HG03039 (cell line): ENCODE results near the gene SAP30BP.

Experiments
- ATAC-seq: cut with Tn5 transposase; IDR thresholded peaks from one replicate; pipeline ENCODE4 v1.9.1; 2021; ENCODE audit warnings: mild to moderate bottlenecking, moderate library complexity; ENCODE audit not compliant: unreplicated experiment

The SAP30BP gene

DNA sequence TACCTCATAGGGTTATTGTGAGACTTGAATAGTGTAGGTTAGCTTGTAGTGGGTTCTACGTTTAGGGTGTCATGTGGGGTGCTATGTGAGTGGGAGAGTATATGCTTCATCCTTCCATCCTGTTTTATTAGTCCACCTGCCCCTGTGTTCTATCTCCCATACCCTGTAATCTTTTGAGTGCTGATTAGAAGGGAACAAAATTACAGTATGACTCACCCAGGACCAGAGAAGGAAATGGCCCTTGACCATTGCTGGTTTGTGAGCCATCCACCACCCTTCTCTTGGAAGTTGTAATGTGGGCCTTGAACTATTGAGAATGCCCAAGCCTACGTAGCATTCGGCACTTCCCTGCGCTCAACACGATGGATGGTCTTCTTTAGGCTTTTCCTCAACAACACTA lies 17.1 kb downstream of the SAP30BP start:
- no peak for ATAC-seq

DNA sequence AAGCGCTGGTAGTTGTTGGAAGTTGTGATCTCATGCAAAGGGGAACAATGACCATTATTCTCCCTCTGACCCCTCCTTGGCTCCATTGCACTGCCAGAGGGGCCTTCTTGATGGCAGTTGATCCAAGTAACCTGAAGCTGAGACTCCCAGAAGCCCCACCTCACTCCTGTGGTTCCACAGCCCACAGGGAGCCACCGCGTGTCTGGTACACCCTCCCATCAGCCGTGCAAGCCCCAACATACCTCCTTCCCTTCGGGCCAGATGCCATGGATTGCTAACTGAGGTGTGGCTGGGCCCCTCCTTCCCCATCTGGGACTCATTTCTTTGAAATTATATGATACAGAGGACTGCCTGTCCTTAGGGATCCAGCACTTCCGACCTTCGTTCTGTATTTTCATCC lies 17.8 kb downstream of the SAP30BP start:
- ATAC-seq = no peak

DNA sequence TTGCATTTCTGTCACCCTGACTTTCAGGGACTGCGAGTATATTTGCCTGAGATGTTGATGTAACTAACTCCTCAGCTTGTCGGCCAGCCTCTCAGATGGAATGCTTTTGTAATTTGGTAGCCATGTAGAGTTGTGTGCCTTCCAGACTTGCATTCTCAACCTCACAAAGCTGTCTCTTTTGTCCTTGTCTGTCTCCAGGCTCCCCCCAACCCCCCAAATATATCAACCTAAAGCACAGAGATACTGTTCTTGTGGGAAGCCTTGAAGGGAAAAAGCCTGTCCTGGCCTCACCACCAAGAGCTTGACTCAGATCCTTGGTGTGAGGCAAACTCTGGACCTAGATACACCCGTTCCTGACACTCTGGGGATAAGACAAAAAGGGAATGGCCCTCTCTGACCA lies 18.4 kb downstream of the SAP30BP start:
- no peak for ATAC-seq

DNA sequence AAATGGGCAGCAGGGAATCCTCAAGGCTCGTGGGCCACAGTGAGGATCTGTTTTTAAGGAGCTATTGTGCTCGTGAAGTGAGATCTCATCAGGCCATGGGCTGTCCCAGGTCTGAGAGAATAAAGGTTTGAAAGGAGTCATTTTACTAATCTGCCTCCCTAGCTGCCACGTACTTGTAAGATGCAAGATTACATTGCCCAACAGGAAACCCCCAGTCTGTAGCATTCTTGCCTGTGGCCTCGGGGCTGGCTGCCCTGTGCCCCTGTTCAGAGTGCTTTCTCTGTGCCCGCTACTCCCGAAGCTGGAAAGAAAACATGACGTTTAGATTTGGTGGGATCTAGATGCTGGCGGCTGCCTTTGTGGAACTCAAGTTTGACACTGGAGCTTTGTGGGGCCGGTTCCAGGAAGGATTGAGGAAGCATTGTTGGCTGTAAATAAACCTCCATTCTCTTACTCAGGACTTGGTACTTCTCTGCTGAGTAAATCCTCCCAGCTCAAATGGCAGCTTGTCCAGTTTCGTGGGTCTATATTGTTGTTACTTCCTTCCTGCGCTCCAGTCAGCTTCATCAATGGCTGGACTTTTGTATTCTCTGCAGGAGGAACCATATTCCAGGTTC lies 21.2 kb downstream of the SAP30BP start:
- no peak for ATAC-seq

DNA sequence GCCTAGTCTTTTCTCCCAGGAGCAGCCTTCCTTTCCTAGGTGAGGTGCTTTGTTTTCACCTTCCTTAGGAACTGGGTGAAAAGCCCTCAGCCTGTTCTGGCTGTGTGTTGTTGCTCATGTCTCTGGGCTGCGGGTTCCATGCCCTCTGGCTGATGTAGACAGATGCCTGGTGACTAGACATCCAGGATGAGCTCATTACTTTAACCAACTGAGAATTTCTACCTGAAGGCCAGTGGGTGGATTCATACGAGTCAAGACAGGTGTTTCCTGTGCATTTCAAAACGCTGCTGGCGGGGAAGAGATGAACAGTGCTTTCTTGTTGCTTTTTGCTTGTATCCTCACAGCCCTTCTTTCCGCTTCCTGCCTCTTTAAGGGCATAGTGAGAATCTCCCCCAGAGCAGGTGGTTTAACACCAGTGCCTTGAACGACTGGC lies 22.3 kb downstream of the SAP30BP start:
- ATAC-seq = no peak

DNA sequence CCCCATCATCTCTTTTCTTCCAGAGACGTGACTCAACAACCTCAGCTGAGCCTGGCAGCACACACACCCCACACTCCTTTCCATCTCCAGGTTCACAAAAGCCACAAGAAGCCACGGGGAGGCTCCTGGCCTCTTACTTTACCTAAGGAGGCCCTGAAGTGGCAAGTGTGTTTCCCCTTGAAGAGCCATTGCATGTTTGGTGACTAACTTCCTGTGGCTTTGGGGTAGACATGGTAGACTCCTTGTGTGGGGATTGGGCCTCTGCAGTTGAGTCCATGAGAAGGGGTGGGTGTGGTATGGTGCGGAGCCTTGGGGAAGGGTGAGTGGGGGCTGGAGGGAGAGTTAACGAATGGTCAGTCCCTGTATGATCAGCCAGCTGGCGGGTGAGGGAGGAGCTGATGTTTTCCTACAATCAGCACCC lies 24.2 kb downstream of the SAP30BP start:
- ATAC-seq = no peak

DNA sequence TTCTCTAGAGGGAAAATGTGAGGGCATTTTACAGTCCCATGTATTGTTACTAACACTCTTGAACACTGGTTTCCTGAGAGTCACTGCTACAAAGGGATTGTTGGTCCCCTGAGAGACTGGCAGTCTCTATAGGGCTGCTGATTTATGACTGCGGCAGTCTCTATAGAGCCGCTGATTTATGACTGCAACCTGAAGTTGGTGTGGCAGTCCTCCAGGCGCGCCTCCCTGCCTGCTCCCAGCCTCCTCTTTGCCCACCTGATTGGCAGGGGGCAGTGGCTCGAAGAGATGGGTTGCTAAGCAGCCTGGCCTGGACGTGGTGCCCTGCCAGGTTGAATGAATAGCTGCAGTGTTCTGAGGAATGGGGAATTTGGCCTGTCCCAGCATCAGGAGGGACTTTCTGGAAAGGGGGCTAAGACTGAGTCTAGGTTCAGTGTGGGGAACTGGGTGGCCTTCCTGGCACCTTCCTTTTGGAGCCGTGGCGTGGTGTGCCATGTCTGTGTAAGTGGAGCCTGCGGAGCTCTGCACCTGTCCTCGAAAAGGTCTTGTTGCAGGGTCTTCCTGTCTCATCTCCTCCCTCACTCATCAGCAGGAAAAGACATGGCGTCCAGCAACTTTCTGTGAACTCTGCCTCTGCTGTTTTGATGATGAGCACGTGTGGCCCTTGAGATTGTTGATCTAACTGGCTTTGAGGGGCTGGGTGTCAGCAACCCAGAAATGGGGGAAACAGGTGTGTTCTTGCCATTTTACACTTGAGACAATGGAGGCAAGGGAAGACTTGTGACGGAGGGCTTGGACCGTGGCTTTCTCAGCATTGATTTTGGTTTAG lies 24.9 kb downstream of the SAP30BP start:
- no peak for ATAC-seq

DNA sequence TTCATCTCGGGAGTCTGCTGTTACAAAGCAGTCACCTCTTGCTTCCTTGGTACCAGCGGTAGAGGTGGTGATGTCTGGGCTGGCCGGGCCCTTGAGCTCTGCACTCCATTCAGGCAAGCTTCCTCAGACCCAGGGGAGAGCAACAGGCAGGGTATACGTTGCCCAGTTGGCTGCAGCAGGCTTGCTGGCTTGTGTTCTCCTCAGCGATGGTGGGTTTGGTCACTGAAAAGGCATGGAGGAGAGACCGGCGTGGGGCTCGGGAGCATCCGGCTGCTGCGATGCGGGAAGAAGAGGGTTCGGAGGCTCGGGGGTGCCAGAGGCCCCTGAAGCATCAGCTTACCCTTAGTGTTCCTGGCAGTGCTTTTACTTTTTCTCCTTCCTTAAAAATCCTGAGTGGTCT lies 25.8 kb downstream of the SAP30BP start:
- no peak for ATAC-seq

DNA sequence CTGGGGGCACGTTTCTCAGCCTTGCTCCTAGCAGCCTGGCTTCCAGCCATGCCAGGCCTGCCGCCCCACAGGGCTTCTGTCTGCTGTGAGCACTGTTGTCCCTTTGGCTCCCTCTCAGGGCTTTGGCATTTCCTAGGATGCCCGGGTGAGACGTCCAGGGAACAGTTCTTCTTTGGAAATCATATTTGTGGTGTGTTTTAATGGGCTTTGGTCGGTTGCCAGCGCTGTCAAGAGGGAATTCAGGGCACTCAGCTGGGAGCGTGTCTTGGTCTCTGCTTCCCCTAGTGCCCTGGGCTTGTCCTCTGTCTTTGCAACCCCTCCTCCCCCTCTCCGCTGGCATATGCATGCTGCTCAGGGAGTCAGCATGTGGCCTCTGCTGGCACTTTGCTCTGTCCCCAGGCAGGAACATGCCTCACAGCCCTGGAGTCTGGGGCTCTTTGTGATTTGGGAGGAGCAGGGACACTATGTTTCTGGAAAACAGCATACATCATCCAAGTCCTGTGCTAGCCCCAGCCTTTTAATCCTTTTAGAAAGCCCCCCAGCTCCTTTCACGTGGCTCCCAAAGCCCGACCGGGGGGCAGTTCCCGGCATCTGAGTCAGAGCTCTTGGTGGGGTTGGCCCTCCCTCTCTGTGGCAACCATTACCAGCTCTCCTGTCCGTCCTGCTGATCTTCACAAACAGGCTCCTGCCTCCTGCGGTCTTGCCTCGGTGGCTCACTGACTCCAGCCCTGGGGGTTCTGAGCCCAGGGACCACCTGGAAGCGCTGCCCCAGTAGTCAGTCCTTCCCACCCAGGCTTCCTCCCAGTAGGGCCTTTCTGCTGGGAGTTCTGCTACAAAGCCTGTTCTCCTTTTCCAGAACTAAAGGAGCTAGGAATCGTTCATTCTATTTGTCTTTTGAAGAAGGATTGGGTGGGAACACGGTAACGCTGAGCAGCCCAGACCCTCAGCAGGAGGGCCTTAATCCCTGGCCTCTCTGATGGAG lies 26.7 kb downstream of the SAP30BP start:
- ATAC-seq = no peak

DNA sequence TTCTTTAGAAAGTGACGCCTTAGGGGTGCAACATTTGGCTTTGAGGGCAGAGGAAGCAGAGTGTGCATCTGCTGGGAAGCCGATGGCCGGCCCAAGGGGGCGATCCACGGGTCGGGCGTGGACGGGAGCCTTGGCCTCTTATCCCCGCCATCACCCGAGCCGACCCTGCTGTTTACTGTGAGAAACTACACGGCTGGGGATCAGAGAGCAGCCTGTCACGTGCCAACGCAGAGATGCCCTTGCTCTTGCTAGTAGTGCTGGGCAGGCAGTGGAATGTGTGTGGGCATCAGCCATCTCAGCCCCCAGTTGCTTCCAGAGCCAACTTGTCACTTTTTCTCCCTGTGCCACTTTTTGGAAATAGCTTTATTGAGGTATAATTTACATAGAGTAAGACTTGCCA lies 27.4 kb downstream of the SAP30BP start:
- ATAC-seq = no peak

DNA sequence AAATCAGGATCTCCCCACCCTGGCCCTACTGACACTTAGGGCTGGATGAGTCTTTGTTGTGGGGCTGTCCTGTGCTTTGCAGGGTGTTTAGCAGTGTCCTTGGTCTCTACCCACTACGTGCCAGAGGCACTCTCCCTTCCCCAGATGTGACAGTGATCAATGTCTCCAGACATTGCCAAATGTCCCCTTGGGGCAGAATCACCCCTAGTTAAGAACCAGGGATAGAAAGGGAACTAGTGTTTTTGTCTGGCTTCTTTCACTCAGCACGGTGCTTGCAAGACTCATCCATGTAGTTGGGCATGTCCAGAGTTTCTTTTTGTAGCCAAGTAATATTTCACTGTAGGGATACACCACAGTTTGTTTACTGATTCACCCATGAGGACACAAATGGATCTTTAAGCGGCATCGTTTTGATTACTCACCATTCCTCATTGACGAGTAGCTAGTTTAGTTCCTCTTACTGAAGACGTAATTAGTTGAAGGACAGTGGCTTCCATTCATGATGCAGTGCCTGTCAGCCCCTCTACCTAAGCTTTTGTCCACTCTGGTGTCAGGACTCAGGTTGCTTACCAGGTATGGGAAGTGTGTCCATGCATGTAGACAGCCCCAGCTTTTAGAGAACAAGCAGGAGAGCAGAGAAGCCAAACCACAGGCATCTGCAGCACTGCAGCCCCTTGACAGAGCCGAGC lies 28.1 kb downstream of the SAP30BP start:
- no peak for ATAC-seq

DNA sequence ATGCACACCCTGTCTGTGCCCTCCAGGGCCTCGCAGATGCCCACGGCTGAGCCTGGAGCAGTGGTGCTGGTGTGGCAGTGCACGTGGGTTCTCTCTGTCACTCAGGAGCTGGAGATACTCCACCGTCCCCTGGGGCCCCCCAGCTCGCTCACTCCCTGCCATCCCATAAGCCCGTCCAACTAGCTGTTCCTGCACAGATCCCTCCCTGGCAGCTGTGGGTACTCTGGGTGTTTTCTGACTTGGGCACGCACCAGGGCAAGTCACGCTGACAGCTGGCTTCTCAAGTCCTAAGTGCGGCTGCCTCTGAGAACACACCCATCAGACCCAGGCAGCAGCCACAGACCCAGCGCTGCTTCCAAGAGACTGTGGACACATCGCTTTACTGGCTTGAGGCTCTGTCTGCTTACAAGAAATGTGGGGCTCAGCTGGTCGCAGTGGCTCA lies 28.7 kb downstream of the SAP30BP start:
- no peak for ATAC-seq

DNA sequence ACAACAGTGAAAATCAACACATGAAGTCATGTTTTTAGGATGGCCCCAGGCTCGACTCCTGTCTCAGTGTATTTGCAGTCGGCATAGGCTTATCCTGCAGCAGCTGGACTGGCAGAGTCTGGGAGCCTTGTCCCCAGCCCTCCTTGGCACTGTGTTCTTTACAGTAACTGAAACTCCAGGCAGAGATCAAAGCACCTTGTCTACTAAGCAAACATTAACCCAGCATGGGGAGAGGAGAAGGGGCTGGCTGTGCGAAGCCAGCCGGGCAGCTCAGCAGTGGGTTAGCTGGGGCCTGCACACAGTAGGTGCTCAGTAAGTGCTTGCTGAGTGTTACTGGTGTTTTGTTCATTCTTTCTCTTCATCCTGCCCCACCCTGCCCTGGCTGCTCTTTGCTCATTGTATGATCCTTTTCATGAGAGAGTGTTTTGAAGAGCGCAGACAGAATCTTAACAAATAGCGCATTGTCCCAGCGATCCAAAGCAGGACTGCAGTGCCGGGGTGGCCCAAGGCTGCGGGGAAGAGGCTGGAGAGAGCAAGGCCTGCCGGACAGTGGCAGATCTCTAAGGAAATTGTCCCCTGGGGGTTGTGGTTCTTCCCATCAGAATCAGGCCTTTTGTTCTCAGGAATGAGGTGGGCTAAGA lies 30.6 kb downstream of the SAP30BP start:
- ATAC-seq = no peak

DNA sequence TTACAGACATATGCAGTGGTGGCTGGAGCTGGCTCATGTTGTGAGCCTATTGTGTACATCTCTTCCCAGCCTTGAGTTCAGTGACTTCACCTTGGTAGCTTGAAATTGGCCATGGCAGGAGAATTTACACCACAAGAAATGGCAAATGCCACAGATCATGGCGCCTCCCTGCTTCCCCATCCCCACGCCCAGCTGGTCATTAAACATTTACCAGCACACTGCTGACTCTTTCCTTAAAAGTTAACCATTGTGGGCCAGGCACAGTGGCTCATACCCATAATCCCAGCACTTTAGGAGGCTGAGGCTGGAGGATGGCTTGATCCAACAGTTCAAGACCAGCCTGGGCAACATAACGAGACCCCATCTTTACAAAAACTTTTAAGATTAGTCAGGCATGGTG lies 31.5 kb downstream of the SAP30BP start:
- ATAC-seq = no peak

DNA sequence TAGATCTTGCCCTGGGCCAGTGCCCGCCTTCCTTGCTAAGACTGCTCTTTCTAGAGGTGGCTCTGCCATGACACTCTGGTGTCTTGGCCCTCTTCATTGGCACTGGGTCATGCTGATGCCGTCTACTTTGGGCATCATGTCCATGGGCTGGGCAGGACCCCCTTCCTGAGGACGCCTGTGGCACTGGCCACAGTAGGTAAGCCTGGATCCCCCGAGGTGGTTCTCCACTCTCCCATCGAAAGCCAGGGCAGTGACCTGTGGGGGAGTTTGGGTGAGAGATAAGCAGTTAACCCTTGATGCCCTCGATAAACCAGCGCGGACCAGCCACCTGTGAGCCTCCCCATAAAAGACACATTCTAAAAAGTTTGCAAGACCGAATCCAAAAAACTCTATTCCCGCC lies 34.1 kb downstream of the SAP30BP start:
- no peak for ATAC-seq

DNA sequence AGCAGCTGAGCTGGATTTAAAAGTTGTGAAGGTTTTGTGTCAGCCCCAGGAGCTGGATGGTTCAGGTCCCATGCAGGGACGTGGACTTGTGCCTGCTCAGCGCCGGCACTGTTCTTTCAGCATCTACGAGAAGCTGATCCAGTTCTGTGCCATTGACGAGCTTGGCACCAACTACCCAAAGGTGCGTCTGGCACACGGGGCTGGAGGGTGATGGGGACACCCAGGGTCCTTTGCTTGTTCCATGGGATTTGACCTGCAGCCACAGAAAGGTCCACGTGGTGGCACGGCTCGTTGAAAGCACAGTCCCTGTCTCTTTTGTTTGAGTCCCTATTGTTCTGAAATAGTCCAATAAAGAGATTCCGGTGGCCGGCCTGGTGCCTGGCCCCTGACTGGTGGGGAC lies 36.1 kb downstream of the SAP30BP start:
- no peak for ATAC-seq

DNA sequence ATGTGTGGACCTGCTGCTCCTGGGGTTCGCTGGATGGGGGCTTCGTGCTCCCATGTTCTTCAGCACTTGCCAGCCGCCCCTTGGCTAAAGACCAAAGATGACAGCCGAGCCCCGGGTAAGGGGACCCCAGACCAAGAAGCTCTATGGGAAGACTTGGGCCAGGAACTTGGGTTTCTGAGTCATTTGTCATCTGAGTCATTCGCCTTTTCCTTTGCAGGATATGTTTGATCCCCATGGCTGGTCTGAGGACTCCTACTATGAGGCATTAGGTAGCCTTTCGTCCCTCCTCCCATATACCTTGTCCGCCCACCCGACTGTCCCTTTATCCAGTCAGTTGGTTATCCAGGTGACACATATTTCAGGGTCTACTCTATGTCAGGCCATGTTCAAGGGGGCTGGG lies 36.5 kb downstream of the SAP30BP start:
- ATAC-seq = no peak

DNA sequence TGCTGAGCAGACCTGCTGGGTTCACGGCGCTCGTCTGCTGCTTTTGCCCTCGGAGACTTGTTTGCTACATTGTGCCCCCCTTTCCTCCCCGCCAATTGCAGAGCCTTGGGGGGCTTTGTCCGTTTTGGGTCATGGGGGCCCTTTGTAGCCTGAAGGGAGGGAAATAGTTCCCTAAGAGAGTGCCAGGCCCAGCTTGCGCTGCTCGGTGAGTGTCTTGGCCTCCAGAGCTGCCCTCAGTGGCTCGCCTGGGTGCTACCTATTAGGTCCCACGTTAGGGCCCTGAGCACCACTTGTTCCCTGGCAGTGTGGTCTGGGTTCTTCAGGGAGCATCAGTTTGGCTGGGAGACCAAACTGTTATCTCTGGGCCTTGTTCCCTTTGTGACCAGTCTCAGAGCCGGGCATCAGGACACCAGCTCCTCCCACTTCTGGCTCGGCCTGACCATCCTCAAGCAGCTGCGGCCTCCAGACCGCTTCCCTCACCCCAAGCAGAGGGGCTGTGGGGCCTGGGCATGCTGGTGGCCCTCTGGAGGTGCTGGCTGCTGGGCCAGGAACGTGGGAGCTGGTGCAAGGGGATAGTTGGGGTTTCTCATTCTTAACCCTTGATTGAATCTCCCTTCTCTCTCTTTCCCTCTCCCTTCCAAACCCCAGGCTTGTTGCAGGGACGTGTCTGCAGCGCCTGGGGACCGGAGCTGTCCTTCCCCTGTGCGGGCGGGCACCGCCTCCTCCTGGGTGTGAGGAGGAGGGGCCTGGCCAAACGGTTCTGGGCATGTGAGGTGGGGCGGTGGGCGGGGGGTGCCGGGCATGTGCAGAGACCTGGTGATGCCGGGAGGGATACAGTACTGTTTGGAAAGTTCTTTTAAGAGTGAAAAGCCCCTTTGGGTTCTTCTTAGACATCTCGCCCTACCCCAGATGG lies 38.1 kb downstream of the SAP30BP start:
- ATAC-seq = no peak

DNA sequence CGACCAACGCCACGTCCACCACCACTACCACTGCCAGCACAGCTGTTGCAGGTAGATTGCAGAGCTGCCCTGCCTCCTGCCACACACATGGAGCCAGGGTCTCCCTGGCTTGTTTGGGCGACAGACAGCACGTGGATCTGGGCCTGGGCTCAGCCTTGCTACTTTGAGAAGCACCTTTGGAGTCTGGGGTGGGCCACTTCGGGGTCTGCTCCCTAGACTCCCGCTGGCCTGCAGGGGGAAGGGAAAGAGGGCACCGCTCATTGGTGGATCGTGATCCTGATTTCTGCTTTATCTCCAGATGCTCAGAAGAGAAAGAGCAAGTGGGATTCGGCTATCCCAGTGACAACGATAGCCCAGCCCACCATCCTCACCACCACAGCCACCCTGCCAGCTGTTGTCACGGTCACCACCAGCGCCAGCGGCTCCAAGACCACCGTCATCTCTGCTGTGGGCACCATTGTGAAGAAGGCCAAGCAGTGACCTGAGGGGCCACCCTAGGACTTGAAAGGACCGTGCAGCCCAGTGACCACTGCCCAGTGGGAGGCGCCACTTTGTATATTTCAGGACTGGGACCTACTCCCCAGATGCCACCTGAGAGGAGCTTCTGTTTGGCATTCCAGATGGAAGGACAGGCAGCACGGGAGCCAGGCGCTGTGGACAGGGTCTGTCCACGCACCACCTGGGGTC lies 39.0 kb downstream of the SAP30BP start:
- ATAC-seq = no peak
